Cardiac fibroblast (primary cell): Measurements from ENCODE around the gene LRRIQ1.

Experiments used
- DNase-seq, 2 donors: peaks; one replicate each; pipeline versions ENCODE4 v3.0.0 to v3.0.0-alpha.2; 2010; ENCODE audit warnings: low read depth in 2 of 2
- H3K4me3 ChIP-seq, 2 donors: replicated peaks in 1 of 2; 1 replicate in 1 of 2; 2 replicates in 1 of 2; pipeline ENCODE4 v1.5.1; 2011; ENCODE audit warnings: low read depth in 2 of 2, low read length in 2 of 2, mild to moderate bottlenecking in 2 of 2, moderate library complexity in 1 of 2
- TF ChIP-seq, protein P1 (sequence below): IDR thresholded peaks from one replicate; pipeline ENCODE4 v1.5.1; 2011; ENCODE audit warnings: low read depth, mild to moderate bottlenecking, low read length, inconsistent platforms

LRRIQ1 gene

DNA sequence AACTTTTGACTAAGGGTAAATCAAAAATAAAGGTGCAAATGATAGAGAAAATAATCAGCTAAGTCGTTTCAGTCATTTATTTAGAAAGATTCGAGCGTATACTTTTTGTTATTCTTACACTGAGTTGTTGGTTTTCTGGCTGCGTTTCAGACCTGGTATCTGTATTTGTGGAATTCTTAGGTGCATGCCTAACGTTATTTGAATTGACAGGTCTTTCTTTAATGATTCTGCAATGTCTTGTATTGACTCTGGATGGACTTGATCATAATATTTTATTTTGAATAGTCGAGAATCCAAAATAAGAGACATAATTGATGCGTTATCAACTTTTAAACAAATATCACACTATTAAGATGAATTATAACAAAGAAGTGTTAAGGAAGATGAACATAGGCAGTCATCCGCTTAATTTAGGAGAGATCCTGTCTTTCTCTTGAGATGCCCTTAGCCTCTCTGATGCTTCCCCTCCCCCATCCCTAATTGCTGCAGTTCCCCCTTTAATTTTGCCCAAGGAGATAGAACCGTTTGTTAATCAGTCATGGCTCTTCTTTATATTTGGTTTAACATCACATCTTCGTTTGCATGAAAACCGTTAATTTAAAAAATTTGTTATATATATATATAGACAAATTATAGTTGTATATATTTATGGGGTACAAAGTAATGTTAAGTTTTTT, 245.6 kb downstream of the LRRIQ1 start:
- TF ChIP-seq, protein P1, sequence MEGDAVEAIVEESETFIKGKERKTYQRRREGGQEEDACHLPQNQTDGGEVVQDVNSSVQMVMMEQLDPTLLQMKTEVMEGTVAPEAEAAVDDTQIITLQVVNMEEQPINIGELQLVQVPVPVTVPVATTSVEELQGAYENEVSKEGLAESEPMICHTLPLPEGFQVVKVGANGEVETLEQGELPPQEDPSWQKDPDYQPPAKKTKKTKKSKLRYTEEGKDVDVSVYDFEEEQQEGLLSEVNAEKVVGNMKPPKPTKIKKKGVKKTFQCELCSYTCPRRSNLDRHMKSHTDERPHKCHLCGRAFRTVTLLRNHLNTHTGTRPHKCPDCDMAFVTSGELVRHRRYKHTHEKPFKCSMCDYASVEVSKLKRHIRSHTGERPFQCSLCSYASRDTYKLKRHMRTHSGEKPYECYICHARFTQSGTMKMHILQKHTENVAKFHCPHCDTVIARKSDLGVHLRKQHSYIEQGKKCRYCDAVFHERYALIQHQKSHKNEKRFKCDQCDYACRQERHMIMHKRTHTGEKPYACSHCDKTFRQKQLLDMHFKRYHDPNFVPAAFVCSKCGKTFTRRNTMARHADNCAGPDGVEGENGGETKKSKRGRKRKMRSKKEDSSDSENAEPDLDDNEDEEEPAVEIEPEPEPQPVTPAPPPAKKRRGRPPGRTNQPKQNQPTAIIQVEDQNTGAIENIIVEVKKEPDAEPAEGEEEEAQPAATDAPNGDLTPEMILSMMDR, result no peak
- no peak overlapping the region for H3K4me3 ChIP-seq
- peak in 1 of 2 donors; percentile 7 for DNase-seq

GRCh38 chr12:85283560-85283959, 247.4 kb downstream of the LRRIQ1 start:
- no peak for DNase-seq
- H3K4me3 ChIP-seq, result no peak overlapping the region
- TF ChIP-seq, protein P1, result no peak
